Activated T-cell treated with anti-CD3 and anti-CD28 coated beads, Interleukin-2, amount 50 U/mL, for 4 hours (primary cell): ENCODE measurements around the gene RTP5. TPM values are rescaled to one million over a fixed set of nuclear protein-coding genes. Genes with fewer than 3 reads are reported as not detected.

Experiments
- ATAC-seq, 2 donors: fragments of 200-7000 bp; cut with Tn5 transposase; one replicate each; pipeline ENCODE4 v1.10.0; 2021
- DNase-seq: peaks from one replicate; pipeline ENCODE4 v3.0.0-alpha.2; 2020
- H3K27me3 Mint-ChIP-seq: one replicate; pipeline ENCODE4 v1.8.0; 2021; ENCODE audit warnings: low read depth, mixed read lengths
- H3K36me3 Mint-ChIP-seq: one replicate; pipeline ENCODE4 v1.8.0; 2022; ENCODE audit warnings: mixed read lengths; ENCODE audit not compliant: insufficient read depth
- H3K4me1 Mint-ChIP-seq: one replicate; pipeline ENCODE4 v1.8.0; 2021; ENCODE audit warnings: low read depth, mixed read lengths
- H3K4me3 Mint-ChIP-seq: one replicate; pipeline ENCODE4 v1.8.0; 2021; ENCODE audit warnings: mild to moderate bottlenecking, moderate library complexity, mixed read lengths
- H3K9me3 Mint-ChIP-seq: one replicate; pipeline ENCODE4 v1.8.0; 2021; ENCODE audit warnings: mixed read lengths
- total RNA-seq, 3 donors: library from RNA; stranded (reverse); gene quantifications; one replicate each; pipeline ENCODE4 v1.2.1, GENCODE V29; 2021

Gene RTP5
- total RNA-seq, 3 donors from 2014 or later: 0.13 to 0.14 (median 0.13) TPM

GRCh38 chr2:241837197-241837965, 32.1 kb upstream of the RTP5 start:
- ATAC-seq (no peak), DNase-seq (no peak)
- no peaks in the 10 kb centered on the region for H3K36me3 Mint-ChIP-seq
- H3K27me3 Mint-ChIP-seq: peaks cover 3% of the 10 kb centered on the region
- no peak overlapping the region for H3K4me3 Mint-ChIP-seq
- peaks cover 5% of the 10 kb centered on the region for H3K4me1 Mint-ChIP-seq
- H3K9me3 Mint-ChIP-seq: peaks cover 6% of the 10 kb centered on the region

DNA sequence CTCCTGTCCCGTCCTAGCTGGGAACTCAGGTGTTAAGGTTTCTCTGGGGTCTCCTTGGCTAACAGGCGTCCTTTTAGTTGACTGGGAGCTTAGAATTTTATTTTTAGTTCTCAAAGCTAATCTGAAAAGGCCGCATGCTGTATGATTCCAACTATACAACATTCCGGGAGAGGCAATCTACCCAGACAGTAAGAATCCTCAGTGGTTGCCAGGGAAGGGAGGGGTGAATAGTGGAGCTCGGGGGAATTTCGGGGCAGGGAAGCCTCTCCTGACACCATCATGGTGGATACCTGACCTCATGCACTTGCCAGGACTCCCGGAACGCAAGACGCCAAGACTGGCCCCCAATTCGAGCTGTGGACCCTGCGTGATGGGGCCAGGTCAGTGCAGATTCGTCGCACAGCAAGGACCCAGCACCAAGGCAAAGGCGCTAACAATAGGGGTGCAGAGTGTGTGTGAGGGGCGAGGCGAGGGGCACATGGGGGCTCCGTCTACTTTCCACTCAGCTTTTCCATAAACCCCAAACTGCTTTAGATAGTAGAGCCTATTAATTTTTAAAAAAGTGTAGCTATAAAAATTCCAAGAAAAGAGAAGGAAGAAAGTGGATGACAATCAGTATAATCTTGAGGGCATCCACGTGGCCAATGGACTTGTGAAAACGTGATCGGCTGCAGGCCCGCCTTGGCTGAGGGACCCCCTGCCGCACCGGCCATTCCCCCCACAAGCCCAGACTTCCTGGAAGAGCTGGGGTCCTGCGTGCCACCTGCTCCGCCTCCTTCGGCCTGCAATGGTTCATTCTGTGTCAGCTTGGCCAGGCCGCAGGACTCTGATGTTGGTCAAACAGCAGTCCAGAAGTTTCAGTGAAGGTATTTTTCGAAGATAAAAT, 28.1 kb upstream of the RTP5 start:
- Mint-ChIP-seq H3K4me3 (no peak overlapping the region), H3K4me1 (peaks cover 35% of the 10 kb centered on the region), H3K27me3 (no peaks in the 10 kb centered on the region), H3K36me3 (no peaks in the 10 kb centered on the region), H3K9me3 (no peaks in the 10 kb centered on the region)
- no peak for ATAC-seq
- DNase-seq: no peak

DNA sequence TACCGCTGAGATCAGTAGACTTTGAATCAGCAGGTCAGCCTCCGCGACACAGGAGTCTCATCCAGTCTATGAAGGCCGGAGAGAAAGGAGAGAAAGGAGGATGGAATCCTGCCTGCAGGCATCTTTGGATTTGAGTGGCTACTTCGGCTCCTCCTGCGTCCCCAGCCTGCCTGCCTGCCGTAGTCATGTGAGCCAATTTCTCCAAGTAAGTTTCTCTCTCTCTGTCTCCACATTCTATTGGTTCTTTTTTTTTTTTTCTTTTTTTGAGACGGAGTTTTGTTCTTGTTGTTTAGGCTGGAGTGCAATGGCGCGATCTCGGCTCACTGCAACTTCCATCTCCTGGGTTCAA, 27.5 kb upstream of the RTP5 start:
- no peak for ATAC-seq
- Mint-ChIP-seq H3K4me1 (peaks cover 37% of the 10 kb centered on the region), H3K4me3 (no peak overlapping the region), H3K27me3 (no peaks in the 10 kb centered on the region), H3K36me3 (no peaks in the 10 kb centered on the region), H3K9me3 (no peaks in the 10 kb centered on the region)
- no peak for DNase-seq

- Mint-ChIP-seq H3K9me3 (no peaks in the 10 kb centered on the region), H3K27me3 (no peaks in the 10 kb centered on the region), H3K4me1 (peaks cover 36% of the 10 kb centered on the region), H3K36me3 (no peaks in the 10 kb centered on the region), H3K4me3 (peak overlapping the region; percentile 67)
- DNase-seq: peak; percentile 42
- peak; percentile 38 to 39 for ATAC-seq
Observed at GRCh38 chr2:241842620-241843211, 26.8 kb upstream of the RTP5 start.

GRCh38 chr2:241843321-241844065, 26.0 kb upstream of the RTP5 start:
- peak overlapping the region; percentile 67 for H3K4me3 Mint-ChIP-seq
- H3K36me3 Mint-ChIP-seq: no peaks in the 10 kb centered on the region
- DNase-seq (no peak), ATAC-seq (peak; percentile 5)
- H3K9me3 Mint-ChIP-seq: no peaks in the 10 kb centered on the region
- H3K27me3 Mint-ChIP-seq: no peaks in the 10 kb centered on the region
- peaks cover 36% of the 10 kb centered on the region for H3K4me1 Mint-ChIP-seq

DNA sequence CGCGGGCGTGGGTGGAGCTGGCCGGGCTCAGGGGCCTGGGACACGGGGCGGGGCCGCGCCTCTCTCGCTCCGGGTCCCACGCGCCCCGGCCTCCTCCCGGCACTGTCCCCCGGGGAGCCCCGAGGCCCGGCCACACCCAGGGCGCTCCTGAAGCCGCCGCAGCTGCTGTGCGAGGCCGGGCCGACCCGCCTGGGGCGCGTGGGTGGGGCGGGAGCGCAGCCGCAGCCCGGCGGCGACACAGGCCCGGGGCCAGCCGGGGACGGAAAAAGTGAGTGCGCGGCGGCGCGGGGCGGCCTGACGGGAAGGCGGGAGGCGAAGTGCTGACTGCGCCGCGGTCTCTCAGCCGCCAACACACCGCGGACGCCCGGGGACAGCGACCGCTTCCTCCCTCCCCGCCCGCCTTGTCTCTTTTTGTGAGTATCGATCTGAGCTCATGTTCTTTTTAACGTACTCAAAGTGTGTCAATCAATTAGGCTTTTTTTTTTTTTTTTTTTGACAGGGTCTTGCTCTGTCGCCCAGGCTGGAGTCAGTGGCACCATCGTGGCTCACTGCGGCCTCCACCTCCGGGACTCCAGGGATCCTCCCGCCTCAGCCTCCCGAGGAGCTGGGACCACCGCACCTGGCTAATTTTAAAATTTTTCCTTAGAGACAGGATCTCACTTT, 25.3 kb upstream of the RTP5 start:
- H3K9me3 Mint-ChIP-seq: no peaks in the 10 kb centered on the region
- no peaks in the 10 kb centered on the region for H3K36me3 Mint-ChIP-seq
- H3K4me1 Mint-ChIP-seq: peaks cover 36% of the 10 kb centered on the region
- DNase-seq: peak; percentile 80
- ATAC-seq: peak; percentile 81 to 86
- H3K4me3 Mint-ChIP-seq: peak overlapping the region; percentile 67
- H3K27me3 Mint-ChIP-seq: no peaks in the 10 kb centered on the region

GRCh38 chr2:241844831-241845578, 24.5 kb upstream of the RTP5 start:
- ATAC-seq: no peak
- Mint-ChIP-seq H3K36me3 (no peaks in the 10 kb centered on the region), H3K4me3 (peak overlapping the region; percentile 67), H3K9me3 (no peaks in the 10 kb centered on the region), H3K27me3 (no peaks in the 10 kb centered on the region), H3K4me1 (peaks cover 36% of the 10 kb centered on the region)
- DNase-seq: no peak

DNA sequence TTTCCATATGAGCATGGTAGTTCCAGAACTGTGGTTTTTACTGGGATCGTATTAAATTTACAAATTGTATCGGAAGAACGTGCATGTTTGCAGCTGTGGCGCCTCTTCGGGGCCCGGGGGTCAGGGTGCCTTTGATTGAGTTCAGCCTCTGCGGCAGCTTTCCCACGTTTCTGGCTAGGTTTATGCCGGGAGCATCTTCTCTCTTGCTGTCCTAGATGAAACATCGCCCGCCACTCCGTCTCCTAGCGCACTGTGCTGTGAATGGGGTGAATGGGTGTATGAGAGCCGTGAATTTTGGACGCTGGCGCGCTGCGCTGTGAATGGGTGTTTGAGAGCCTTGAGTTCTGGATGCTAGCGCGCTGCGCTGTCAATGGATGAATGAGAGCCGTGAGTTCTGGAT, 23.1 kb upstream of the RTP5 start:
- peaks cover 36% of the 10 kb centered on the region for H3K4me1 Mint-ChIP-seq
- DNase-seq (no peak), ATAC-seq (no peak)
- no peaks in the 10 kb centered on the region for H3K9me3 Mint-ChIP-seq
- no peaks in the 10 kb centered on the region for H3K27me3 Mint-ChIP-seq
- peak overlapping the region; percentile 67 for H3K4me3 Mint-ChIP-seq
- peaks cover 2% of the 10 kb centered on the region for H3K36me3 Mint-ChIP-seq

DNA sequence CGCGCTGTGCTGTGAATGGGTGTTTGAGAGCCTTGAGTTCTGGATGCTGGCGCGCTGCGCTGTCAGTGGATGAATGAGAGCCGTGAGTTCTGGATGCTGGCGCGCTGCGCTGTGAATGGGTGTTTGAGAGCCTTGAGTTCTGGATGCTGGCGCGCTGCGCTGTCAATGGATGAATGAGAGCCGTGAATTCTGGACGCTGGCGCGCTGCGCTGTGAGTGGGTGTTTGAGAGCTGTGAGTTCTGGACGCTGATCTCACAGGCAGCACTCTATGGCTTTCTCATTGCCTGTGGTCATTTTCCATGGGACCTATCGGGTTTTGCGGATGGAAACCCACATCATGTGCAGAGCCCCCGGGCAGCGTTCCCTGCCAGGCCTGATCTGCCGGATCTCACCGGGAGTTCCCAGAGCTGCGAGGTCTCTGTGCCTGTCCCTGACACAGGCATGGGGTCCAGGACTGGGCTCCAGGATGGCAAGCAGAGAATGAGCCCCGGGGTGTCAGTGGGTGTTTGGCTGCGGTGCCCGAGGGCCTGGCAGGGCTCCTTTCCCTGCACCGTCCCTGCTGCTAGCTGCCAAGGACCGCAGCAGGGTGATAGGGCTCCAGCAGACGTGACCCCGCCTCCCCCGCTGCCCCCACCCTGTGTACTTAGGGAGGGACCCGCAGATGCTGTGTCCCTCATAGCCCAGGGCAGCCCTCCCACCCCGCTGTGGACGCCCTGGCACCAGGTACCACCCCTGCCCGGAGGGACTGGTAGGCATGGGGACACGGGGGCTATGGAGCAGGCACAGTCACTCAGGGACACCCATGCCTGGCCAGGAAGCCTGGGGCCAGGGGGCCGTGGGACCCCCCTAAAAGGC, 20.5 kb upstream of the RTP5 start:
- Mint-ChIP-seq H3K9me3 (no peaks in the 10 kb centered on the region), H3K27me3 (no peaks in the 10 kb centered on the region), H3K4me1 (peaks cover 25% of the 10 kb centered on the region), H3K4me3 (no peak overlapping the region), H3K36me3 (peaks cover 5% of the 10 kb centered on the region)
- no peak for ATAC-seq
- no peak for DNase-seq

GRCh38 chr2:241849616-241850543, 19.6 kb upstream of the RTP5 start:
- no peak for DNase-seq
- no peak overlapping the region for H3K4me3 Mint-ChIP-seq
- peaks cover 18% of the 10 kb centered on the region for H3K4me1 Mint-ChIP-seq
- peaks cover 5% of the 10 kb centered on the region for H3K36me3 Mint-ChIP-seq
- no peak for ATAC-seq
- H3K27me3 Mint-ChIP-seq: no peaks in the 10 kb centered on the region
- H3K9me3 Mint-ChIP-seq: no peaks in the 10 kb centered on the region

DNA sequence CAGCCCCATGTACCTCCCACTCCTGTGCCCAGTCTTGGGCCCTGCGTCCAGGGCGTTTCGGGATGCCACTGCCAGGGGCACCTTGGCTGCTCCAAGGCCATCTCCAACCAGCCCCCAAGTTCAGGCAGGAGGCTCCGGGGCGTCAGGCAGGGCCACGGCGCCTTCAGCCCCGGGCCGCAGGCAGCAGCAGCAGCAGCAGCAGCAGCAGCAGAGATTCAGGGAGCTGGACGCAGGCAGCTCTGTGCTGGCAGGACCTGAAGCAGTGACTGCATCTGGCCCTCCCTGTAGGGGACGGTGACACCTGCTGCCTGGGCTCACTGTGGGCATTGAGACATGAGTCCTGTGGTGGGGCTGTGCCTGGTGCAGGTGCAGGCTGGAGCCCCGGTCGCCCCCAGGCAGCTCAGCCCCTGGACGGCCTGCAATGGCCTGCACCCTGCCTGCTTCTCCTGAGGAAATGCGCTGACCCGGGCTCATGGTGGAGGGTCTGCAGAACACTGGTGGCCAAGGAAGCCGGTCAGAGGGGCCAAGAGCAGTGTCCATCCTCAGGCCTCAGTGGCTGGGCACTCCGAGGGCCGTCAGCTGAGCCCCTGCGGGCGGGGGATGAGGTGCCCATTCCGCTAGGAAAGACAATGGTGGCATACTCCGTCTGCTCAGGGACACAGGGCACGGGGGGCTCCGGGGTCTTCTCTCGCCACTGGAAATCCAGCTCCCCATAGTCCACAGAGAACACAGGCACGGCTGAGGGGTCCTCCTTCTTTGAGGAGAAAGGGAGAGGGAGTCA, 18.8 kb upstream of the RTP5 start:
- no peaks in the 10 kb centered on the region for H3K9me3 Mint-ChIP-seq
- peaks cover 10% of the 10 kb centered on the region for H3K4me1 Mint-ChIP-seq
- no peaks in the 10 kb centered on the region for H3K27me3 Mint-ChIP-seq
- DNase-seq (no peak), ATAC-seq (no peak)
- peaks cover 5% of the 10 kb centered on the region for H3K36me3 Mint-ChIP-seq
- H3K4me3 Mint-ChIP-seq: no peak overlapping the region
